Nephron progenitor cell (in vitro differentiated cells): ENCODE results near the gene SRMS.

Experiments
- DNase-seq: peaks from one replicate; pipeline ENCODE4 v3.0.0; 2021
- H3K27ac Mint-ChIP-seq: 2 replicates; pipeline ENCODE4 v1.8.0; 2021; ENCODE audit warnings: mild to moderate bottlenecking, moderate library complexity, mixed read lengths
- H3K27me3 Mint-ChIP-seq: 2 replicates; pipeline ENCODE4 v1.8.0; 2021; ENCODE audit warnings: mild to moderate bottlenecking, low read depth, mixed read lengths; ENCODE audit not compliant: poor library complexity
- H3K36me3 Mint-ChIP-seq: 2 replicates; pipeline ENCODE4 v1.8.0; 2021; ENCODE audit warnings: low read depth, mixed read lengths
- H3K4me1 Mint-ChIP-seq: 2 replicates; pipeline ENCODE4 v1.8.0; 2021; ENCODE audit warnings: mixed read lengths
- H3K4me3 Mint-ChIP-seq: 2 replicates; pipeline ENCODE4 v1.8.0; 2021; ENCODE audit warnings: mild to moderate bottlenecking, moderate library complexity, mixed read lengths
- H3K9me3 Mint-ChIP-seq: 2 replicates; pipeline ENCODE4 v1.8.0; 2021; ENCODE audit warnings: mild to moderate bottlenecking, moderate library complexity, mixed read lengths
- CTCF ChIP-seq: fragments of 200-600 bp; sonication (generic); IDR thresholded peaks from 2 replicates; pipeline ENCODE4 v1.5.0; 2021; ENCODE audit warnings: antibody characterized with exemption

Gene SRMS

GRCh38 chr20:63547725-63548480 lies at the start of gene SRMS:
Gene SRMS (minus strand): TSS chr20:63547749. CDS start chr20:63547463, 286 bp downstream.
- Mint-ChIP-seq H3K9me3 (no peaks in the 10 kb centered on the region), H3K27ac (no peak within 1 kb of the TSS), H3K27me3 (peaks cover 38% of the 10 kb centered on the region), H3K36me3 (no peaks in the 10 kb centered on the region), H3K4me3 (no peak within 1 kb of the TSS), H3K4me1 (peaks cover 14% of the 10 kb centered on the region)
- no peak for DNase-seq
- no peak for TF ChIP-seq CTCF

GRCh38 chr20:63596423-63596822 lies 48.9 kb upstream of the SRMS start:
- no peaks in the 10 kb centered on the region for H3K4me1 Mint-ChIP-seq
- no peak for TF ChIP-seq CTCF
- H3K4me3 Mint-ChIP-seq: no peak overlapping the region
- peaks cover 29% of the 10 kb centered on the region for H3K36me3 Mint-ChIP-seq
- no peak overlapping the region for H3K27ac Mint-ChIP-seq
- no peaks in the 10 kb centered on the region for H3K27me3 Mint-ChIP-seq
- DNase-seq: no peak
- H3K9me3 Mint-ChIP-seq: no peaks in the 10 kb centered on the region

GRCh38 chr20:63595416-63596127 lies 48.0 kb upstream of the SRMS start:
- Mint-ChIP-seq H3K9me3 (no peaks in the 10 kb centered on the region), H3K36me3 (peaks cover 27% of the 10 kb centered on the region)

GRCh38 chr20:63594043-63594561 lies 46.6 kb upstream of the SRMS start:
- TF ChIP-seq CTCF: no peak
- Mint-ChIP-seq H3K36me3 (peaks cover 19% of the 10 kb centered on the region), H3K4me1 (no peaks in the 10 kb centered on the region), H3K9me3 (no peaks in the 10 kb centered on the region), H3K27me3 (no peaks in the 10 kb centered on the region), H3K27ac (no peak overlapping the region), H3K4me3 (no peak overlapping the region)
- DNase-seq: no peak

More at GRCh38 chr20:63595416-63596127, 48.0 kb upstream of the SRMS start:
- Mint-ChIP-seq H3K27me3 (no peaks in the 10 kb centered on the region), H3K27ac (no peak overlapping the region), H3K4me1 (no peaks in the 10 kb centered on the region), H3K4me3 (no peak overlapping the region)
- no peak for TF ChIP-seq CTCF
- no peak for DNase-seq

GRCh38 chr20:63592661-63593060 lies 45.1 kb upstream of the SRMS start:
- Mint-ChIP-seq H3K27ac (no peak overlapping the region), H3K4me1 (peaks cover 8% of the 10 kb centered on the region), H3K4me3 (no peak overlapping the region), H3K36me3 (peaks cover 17% of the 10 kb centered on the region), H3K27me3 (no peaks in the 10 kb centered on the region), H3K9me3 (no peaks in the 10 kb centered on the region)
- no peak for TF ChIP-seq CTCF
- DNase-seq: no peak
